ENCODE measurements around the gene RRAD. TPM values are rescaled to one million over a fixed set of nuclear protein-coding genes. Genes with fewer than 3 reads are reported as not detected.
A peak's percentile ranks its signal among the peaks of the same experiment; 100 is the strongest.

RRAD gene
- total RNA-seq, 1 donor: 4.3 TPM

- no peak overlapping the region for H3K4me2 ChIP-seq (ENCODE audit: insufficient read depth, low read length)
- peaks cover 29% of the 10 kb centered on the region for H3K27me3 ChIP-seq (ENCODE audit: insufficient read depth, low read length)
- H2AFZ ChIP-seq (ENCODE audit: low read length): no peak overlapping the region
- H3K9me3 ChIP-seq (ENCODE audit: low read depth, low read length): no peaks in the 10 kb centered on the region
- TF ChIP-seq, protein P1, sequence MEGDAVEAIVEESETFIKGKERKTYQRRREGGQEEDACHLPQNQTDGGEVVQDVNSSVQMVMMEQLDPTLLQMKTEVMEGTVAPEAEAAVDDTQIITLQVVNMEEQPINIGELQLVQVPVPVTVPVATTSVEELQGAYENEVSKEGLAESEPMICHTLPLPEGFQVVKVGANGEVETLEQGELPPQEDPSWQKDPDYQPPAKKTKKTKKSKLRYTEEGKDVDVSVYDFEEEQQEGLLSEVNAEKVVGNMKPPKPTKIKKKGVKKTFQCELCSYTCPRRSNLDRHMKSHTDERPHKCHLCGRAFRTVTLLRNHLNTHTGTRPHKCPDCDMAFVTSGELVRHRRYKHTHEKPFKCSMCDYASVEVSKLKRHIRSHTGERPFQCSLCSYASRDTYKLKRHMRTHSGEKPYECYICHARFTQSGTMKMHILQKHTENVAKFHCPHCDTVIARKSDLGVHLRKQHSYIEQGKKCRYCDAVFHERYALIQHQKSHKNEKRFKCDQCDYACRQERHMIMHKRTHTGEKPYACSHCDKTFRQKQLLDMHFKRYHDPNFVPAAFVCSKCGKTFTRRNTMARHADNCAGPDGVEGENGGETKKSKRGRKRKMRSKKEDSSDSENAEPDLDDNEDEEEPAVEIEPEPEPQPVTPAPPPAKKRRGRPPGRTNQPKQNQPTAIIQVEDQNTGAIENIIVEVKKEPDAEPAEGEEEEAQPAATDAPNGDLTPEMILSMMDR (IDR thresholded peaks at IDR 0.05; ENCODE audit: extremely low read depth, low read depth, low read length): no peak
- H3K27ac ChIP-seq (ENCODE audit: low read depth, low read length): no peak overlapping the region
- no peaks in the 10 kb centered on the region for H4K20me1 ChIP-seq (ENCODE audit: insufficient read depth, low read length)
- H3K4me3 ChIP-seq (ENCODE audit: insufficient read depth, low read length): no peak overlapping the region
- H3K79me2 ChIP-seq (ENCODE audit: insufficient read depth, low read length): no peaks in the 10 kb centered on the region
- no peaks in the 10 kb centered on the region for H3K36me3 ChIP-seq (ENCODE audit: insufficient read depth, low read length)
- no peaks in the 10 kb centered on the region for H3K4me1 ChIP-seq (ENCODE audit: insufficient read depth, low read length)
- DNase-seq (ENCODE audit: insufficient read length, low spot score, missing footprints): no peak
Observed at GRCh38 chr16:66915041-66915440, 10.3 kb downstream of the RRAD start.

- DNase-seq (ENCODE audit: insufficient read length, low spot score, missing footprints): peak; percentile 77
- TF ChIP-seq, protein P1 (IDR thresholded peaks at IDR 0.05; ENCODE audit: extremely low read depth, low read depth, low read length): no peak
- no peaks in the 10 kb centered on the region for H4K20me1 ChIP-seq (ENCODE audit: insufficient read depth, low read length)
- H3K4me2 ChIP-seq (ENCODE audit: insufficient read depth, low read length): no peak overlapping the region
- no peaks in the 10 kb centered on the region for H3K9me3 ChIP-seq (ENCODE audit: low read depth, low read length)
- H3K4me3 ChIP-seq (ENCODE audit: insufficient read depth, low read length): no peak overlapping the region
- H3K27ac ChIP-seq (ENCODE audit: low read depth, low read length): no peak overlapping the region
- no peaks in the 10 kb centered on the region for H3K4me1 ChIP-seq (ENCODE audit: insufficient read depth, low read length)
- H3K27me3 ChIP-seq (ENCODE audit: insufficient read depth, low read length): peaks cover 24% of the 10 kb centered on the region
- H3K79me2 ChIP-seq (ENCODE audit: insufficient read depth, low read length): no peaks in the 10 kb centered on the region
- no peak overlapping the region for H2AFZ ChIP-seq (ENCODE audit: low read length)
- H3K36me3 ChIP-seq (ENCODE audit: insufficient read depth, low read length): no peaks in the 10 kb centered on the region
Observed at GRCh38 chr16:66914541-66914940, 10.8 kb downstream of the RRAD start.

DNA sequence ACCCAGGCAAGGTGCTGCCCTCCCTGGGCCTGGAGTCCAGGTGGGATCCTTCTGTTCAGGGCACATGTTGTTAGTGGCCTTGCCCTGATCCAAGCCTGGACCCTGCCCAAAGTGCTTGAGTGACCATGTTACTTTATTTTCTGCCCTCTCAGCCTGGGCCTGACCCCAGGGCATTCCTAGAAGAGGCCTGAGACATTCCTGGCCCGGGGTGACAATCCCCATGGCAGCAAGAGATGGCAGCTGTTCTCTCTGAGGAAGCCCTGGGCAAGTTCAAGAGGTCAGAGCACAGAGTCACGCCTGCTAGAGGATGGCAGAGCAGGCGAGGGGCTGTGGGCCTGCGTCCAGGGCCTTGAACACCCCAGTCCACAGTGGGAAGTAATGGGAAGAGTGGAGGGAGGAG is 11.6 kb downstream of the RRAD start:
- Histone ChIP-seq H3K4me3 (ENCODE audit: insufficient read depth, low read length) (no peak overlapping the region), H3K9me3 (ENCODE audit: low read depth, low read length) (no peaks in the 10 kb centered on the region), H3K27me3 (ENCODE audit: insufficient read depth, low read length) (peaks cover 20% of the 10 kb centered on the region), H3K4me2 (ENCODE audit: insufficient read depth, low read length) (no peak overlapping the region), H3K4me1 (ENCODE audit: insufficient read depth, low read length) (no peaks in the 10 kb centered on the region), H4K20me1 (ENCODE audit: insufficient read depth, low read length) (no peaks in the 10 kb centered on the region), H2AFZ (ENCODE audit: low read length) (no peak overlapping the region), H3K36me3 (ENCODE audit: insufficient read depth, low read length) (no peaks in the 10 kb centered on the region), H3K27ac (ENCODE audit: low read depth, low read length) (no peak overlapping the region), H3K79me2 (ENCODE audit: insufficient read depth, low read length) (no peaks in the 10 kb centered on the region)
- peak; percentile 23 for DNase-seq (ENCODE audit: insufficient read length, low spot score, missing footprints)
- TF ChIP-seq, protein P1 (IDR thresholded peaks at IDR 0.05; ENCODE audit: extremely low read depth, low read depth, low read length): no peak

DNA sequence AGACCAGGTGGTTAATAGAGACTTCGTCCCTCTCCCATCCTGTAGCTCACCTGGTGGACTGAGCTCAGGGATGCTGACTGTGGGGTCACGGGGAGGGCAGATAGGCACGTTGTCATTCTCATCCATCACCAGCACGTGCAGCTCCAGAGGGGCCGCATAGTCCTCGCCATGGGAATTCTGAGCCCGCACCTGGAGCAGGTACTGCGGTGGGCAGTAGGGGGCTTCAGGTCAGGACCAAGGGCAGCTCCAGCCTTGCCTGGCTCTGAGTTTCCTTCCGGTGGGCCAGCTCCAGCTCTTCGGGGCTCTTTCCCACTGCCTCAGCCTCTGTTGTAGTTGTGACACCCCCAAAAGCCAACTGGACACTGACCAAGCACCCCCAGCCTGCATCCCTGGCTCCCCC is 12.3 kb downstream of the RRAD start:
- Histone ChIP-seq H4K20me1 (ENCODE audit: insufficient read depth, low read length) (no peaks in the 10 kb centered on the region), H3K9me3 (ENCODE audit: low read depth, low read length) (no peaks in the 10 kb centered on the region), H3K4me1 (ENCODE audit: insufficient read depth, low read length) (no peaks in the 10 kb centered on the region), H2AFZ (ENCODE audit: low read length) (no peak overlapping the region), H3K27ac (ENCODE audit: low read depth, low read length) (no peak overlapping the region), H3K4me2 (ENCODE audit: insufficient read depth, low read length) (no peak overlapping the region), H3K79me2 (ENCODE audit: insufficient read depth, low read length) (no peaks in the 10 kb centered on the region), H3K36me3 (ENCODE audit: insufficient read depth, low read length) (no peaks in the 10 kb centered on the region), H3K27me3 (ENCODE audit: insufficient read depth, low read length) (peaks cover 26% of the 10 kb centered on the region), H3K4me3 (ENCODE audit: insufficient read depth, low read length) (no peak overlapping the region)
- TF ChIP-seq, protein P1 (IDR thresholded peaks at IDR 0.05; ENCODE audit: extremely low read depth, low read depth, low read length): no peak
- DNase-seq (ENCODE audit: insufficient read length, low spot score, missing footprints): peak; percentile 68

Measured in osteoblast (primary cell).